ENCODE data around the gene LGR4. TPM values are rescaled to one million over a fixed set of nuclear protein-coding genes. Genes with fewer than 3 reads are reported as not detected.

The LGR4 gene
- total RNA-seq, 1 experiment from 2014 or later, result 7.1 TPM

DNA sequence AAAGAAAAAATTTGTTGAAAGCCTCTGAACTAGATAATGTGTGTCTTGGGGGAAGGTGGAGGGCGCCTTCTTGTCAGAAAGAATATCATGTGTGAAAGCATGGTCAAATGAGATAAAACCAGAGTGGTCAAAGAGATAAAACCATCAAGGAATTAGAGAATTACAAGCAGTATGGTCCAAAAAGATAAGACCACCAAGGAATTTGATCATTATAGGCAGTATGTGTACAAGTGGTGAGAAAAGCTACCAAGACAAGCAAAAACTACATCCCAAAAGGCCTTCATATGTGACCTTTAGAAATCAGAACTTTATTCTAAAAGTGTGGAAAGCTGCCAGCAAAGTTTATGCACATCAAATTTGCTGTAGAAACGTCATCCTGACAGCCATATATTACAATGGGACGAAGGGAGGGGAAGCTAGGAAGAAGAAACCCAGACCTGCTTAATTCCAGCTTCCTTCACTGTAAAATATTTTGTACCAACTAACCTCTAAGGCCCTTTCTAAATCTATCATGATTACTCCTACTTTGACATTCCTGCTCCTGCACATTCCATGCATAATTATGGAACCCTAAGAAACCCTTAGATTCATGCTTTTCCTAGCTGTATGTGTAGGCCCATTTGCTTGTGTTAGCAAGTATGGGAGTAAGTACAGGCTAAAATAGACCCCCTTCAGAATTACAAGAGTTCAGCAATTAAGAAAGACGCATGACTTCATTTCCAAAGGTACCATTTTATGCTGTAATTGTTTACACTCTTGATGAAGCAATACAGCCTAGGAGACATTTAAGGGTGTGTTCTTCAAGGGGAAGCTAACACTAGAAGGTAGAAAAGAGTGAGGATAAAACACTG lies 51.6 kb downstream of the LGR4 start:
- Histone ChIP-seq H3K27ac (ENCODE audit: low read depth, low read length) (no peak overlapping the region), H3K4me1 (ENCODE audit: control insufficient read depth in 1 of 2, insufficient read depth in 2 of 2, low read length in 2 of 2) (no peaks in the 10 kb centered on the region), H3K36me3 (ENCODE audit: control insufficient read depth in 1 of 2, insufficient read depth in 2 of 2, low read length in 2 of 2) (no peaks in the 10 kb centered on the region), H2AFZ (ENCODE audit: low read depth, low read length, poor library complexity, severe bottlenecking) (no peak overlapping the region), H3K9ac (ENCODE audit: low read length) (no peak overlapping the region), H3K9me2 (ENCODE audit: insufficient read depth) (no peaks in the 10 kb centered on the region), H3K9me3 (ENCODE audit: control insufficient read depth in 1 of 2, insufficient read depth in 1 of 2, low read depth in 1 of 2, low read length in 2 of 2) (no peaks in the 10 kb centered on the region), H3K4me3 (replicated peaks in 1 of 2; ENCODE audit: low read depth in 1 of 2, low read length in 2 of 2) (no peak overlapping the region), H4K20me1 (ENCODE audit: insufficient read depth) (no peaks in the 10 kb centered on the region), H3K79me2 (ENCODE audit: insufficient read depth, low read length) (no peaks in the 10 kb centered on the region), H3K27me3 (ENCODE audit: insufficient read depth, low read length) (no peaks in the 10 kb centered on the region), H3K4me2 (ENCODE audit: low read length) (no peak overlapping the region)
- no peak for TF ChIP-seq RAD21 (IDR thresholded peaks at IDR 0.05; ENCODE audit: low read depth)
- TF ChIP-seq EZH2 (IDR thresholded peaks at IDR 0.05), result no peak
- no peak for TF ChIP-seq ATF3 (IDR thresholded peaks at IDR 0.05)
- TF ChIP-seq, protein P1, sequence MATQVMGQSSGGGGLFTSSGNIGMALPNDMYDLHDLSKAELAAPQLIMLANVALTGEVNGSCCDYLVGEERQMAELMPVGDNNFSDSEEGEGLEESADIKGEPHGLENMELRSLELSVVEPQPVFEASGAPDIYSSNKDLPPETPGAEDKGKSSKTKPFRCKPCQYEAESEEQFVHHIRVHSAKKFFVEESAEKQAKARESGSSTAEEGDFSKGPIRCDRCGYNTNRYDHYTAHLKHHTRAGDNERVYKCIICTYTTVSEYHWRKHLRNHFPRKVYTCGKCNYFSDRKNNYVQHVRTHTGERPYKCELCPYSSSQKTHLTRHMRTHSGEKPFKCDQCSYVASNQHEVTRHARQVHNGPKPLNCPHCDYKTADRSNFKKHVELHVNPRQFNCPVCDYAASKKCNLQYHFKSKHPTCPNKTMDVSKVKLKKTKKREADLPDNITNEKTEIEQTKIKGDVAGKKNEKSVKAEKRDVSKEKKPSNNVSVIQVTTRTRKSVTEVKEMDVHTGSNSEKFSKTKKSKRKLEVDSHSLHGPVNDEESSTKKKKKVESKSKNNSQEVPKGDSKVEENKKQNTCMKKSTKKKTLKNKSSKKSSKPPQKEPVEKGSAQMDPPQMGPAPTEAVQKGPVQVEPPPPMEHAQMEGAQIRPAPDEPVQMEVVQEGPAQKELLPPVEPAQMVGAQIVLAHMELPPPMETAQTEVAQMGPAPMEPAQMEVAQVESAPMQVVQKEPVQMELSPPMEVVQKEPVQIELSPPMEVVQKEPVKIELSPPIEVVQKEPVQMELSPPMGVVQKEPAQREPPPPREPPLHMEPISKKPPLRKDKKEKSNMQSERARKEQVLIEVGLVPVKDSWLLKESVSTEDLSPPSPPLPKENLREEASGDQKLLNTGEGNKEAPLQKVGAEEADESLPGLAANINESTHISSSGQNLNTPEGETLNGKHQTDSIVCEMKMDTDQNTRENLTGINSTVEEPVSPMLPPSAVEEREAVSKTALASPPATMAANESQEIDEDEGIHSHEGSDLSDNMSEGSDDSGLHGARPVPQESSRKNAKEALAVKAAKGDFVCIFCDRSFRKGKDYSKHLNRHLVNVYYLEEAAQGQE (IDR thresholded peaks at IDR 0.05; ENCODE audit: low read depth), result no peak
- no peak for TF ChIP-seq CEBPB (IDR thresholded peaks at IDR 0.05; ENCODE audit: low read depth)
- no peak for TF ChIP-seq SIN3A (IDR thresholded peaks at IDR 0.05; ENCODE audit: low read depth)
- TF ChIP-seq FOSL1 (IDR thresholded peaks at IDR 0.05; ENCODE audit: low read depth), result no peak
- TF ChIP-seq CTCF (IDR thresholded peaks at IDR 0.05 in 2 of 3, conservative IDR thresholded peaks at IDR 0.05 in 1 of 3; ENCODE audit: borderline replicate concordance in 1 of 3, insufficient read depth in 1 of 3, low read depth in 2 of 3, low read length in 2 of 3), result no peak
- TF ChIP-seq YY1 (IDR thresholded peaks at IDR 0.05; ENCODE audit: extremely low read depth, insufficient replicate concordance, low read depth, low read length), result no peak
- TF ChIP-seq MAX (IDR thresholded peaks at IDR 0.05), result no peak
- no peak for TF ChIP-seq TCF7L2 (IDR thresholded peaks at IDR 0.05; ENCODE audit: borderline replicate concordance, extremely low read depth, insufficient read depth, insufficient read length)
- TF ChIP-seq ZBTB33 (IDR thresholded peaks at IDR 0.05; ENCODE audit: extremely low read depth, insufficient replicate concordance, low read length), result no peak
- no peak for TF ChIP-seq POLR2AphosphoS5 (IDR thresholded peaks at IDR 0.05; ENCODE audit: low read depth, low read length)
- no peak for TF ChIP-seq SRF (IDR thresholded peaks at IDR 0.05; ENCODE audit: low read depth)
- TF ChIP-seq JUND (IDR thresholded peaks at IDR 0.05), result no peak
- no peak for ATAC-seq
- CTCF ChIA-PET, result no interaction called here
- RAD21 ChIA-PET (ENCODE audit: low non-redundant PET in 1 of 2, low total read pairs in 2 of 2, uncharacterized antibody in 2 of 2, unreplicated experiment in 2 of 2), result no interaction called here
- BruUV-seq (replicated peaks), result no TSS peak
- no peak for DNase-seq (ENCODE audit: low read depth, low spot score)
- POLR2A ChIA-PET, result no interaction called here
- intact Hi-C loops (cut with micrococcal nuclease), result no loop called here
